NCI-H82 (cell line): Measurements from ENCODE around the gene CRYZL1.

Experiments used
- DNase-seq: peaks from one replicate; lab custom pipeline; 2025; lab: John Stamatoyannopoulos, UW

The CRYZL1 gene

DNA sequence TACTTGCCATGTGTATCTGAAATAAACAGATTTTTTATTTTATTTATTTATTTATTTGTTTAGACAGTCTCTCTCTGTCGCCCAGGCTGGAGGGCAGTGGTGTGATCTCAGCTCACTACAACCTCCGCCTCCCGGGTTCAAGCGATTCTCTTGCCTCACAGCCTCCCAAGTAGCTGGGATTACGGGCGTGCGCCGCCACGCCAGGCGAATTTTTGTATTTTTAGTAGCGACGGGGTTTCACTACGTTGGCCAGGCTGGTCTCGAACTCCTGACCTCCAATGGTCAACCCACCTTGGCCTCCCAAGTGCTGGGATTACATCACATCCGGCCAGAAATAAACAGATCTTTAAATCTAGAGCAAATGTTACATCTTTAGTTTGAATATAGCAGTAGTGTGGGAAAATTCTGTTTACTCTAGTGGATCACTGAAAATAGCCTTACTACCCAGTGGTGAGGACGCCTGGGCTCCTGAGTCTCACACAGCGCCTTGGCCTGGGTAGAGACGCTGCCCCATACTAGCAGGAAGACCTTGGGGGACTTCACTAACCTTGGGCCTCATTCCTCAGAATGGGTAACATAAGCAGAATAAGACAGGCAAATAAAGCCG, 100.3 kb downstream of the CRYZL1 start:
- DNase-seq: peak; percentile 69

DNA sequence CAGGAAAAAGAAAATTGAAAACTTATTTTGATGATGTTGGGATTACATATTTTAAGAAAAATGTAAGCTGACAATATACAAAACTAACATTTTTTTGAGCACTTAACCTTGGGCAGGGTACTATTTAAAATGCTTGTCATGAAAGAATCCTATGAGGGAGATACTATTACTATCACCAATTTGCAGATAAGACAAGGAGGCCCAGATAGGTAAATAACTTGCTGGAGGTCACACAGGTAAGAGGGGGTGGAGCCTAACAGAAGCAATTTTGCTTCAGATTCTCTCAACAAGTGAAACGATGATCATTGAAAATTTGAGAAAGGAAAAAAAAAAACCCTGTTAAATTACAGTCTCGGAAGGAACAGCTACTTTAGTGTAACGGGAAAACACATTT, 100.8 kb downstream of the CRYZL1 start:
- DNase-seq: no peak

DNA sequence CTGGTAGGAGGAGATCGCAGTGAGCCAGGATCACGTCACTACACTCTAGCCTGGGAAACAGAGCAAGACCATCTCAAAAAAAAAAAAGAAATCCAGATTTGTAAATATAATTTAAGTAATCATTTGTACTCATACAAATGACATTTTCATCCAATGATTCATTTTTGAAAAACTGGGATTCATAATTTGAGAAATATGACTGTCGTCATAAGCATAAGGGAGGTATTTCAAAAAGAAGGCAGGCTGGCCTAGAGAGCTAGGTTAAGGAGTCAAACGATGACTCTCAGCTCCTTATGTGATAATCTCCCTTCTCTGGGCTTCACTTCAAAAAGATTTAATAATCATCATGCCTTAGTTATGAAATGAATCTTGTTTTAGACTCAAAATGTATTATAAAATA, 101.9 kb downstream of the CRYZL1 start:
- DNase-seq: no peak
